Activated T-cell treated with anti-CD3 and anti-CD28 coated beads, Interleukin-2, amount 50 U/mL, for 72 hours (primary cell): Measurements from ENCODE around the gene NPAT. TPM values are rescaled to one million over a fixed set of nuclear protein-coding genes. Genes with fewer than 3 reads are reported as not detected.
"Not testable (repeated sequence)": the region's sequence is repeated elsewhere in the genome, so short reads cannot be mapped to it uniquely, and the experiment has no call there.

ENCODE experiments used
- ATAC-seq, 2 donors: fragments of 150-1000 bp; cut with Tn5 transposase; replicated peaks in 1 of 2; 2 replicates each; pipeline ENCODE4 v1.10.0; 2021; ENCODE audit warnings: moderate library complexity in 2 of 2, mild to moderate bottlenecking in 1 of 2
- DNase-seq, 2 donors: peaks; one replicate each; pipeline ENCODE4 v3.0.0; 2021 to 2022; ENCODE audit warnings: mixed read lengths in 1 of 2
- H3K27ac Mint-ChIP-seq: one replicate; pipeline ENCODE4 v1.8.0; 2022; ENCODE audit warnings: mild to moderate bottlenecking, moderate library complexity, mixed read lengths
- H3K27me3 Mint-ChIP-seq: one replicate; pipeline ENCODE4 v1.8.0; 2022; ENCODE audit warnings: low read depth, mixed read lengths
- H3K36me3 Mint-ChIP-seq, 2 donors: one replicate each; pipeline ENCODE4 v1.8.0; 2022; ENCODE audit warnings: mixed read lengths in 2 of 2, mild to moderate bottlenecking in 1 of 2; ENCODE audit not compliant: insufficient read depth in 2 of 2
- H3K4me1 Mint-ChIP-seq: one replicate; pipeline ENCODE4 v1.8.0; 2022; ENCODE audit warnings: low read depth, mixed read lengths
- H3K4me3 Mint-ChIP-seq, 2 donors: one replicate each; pipeline ENCODE4 v1.8.0; 2022; ENCODE audit warnings: mild to moderate bottlenecking in 2 of 2, mixed read lengths in 2 of 2, moderate library complexity in 2 of 2
- H3K9me3 Mint-ChIP-seq, 2 donors: one replicate each; pipeline ENCODE4 v1.8.0; 2022; ENCODE audit warnings: mixed read lengths in 2 of 2
- total RNA-seq, 2 donors: library from RNA; stranded (reverse); gene quantifications; one replicate each; pipeline ENCODE4 v1.2.3, GENCODE V29; 2022

NPAT gene
- total RNA-seq, 2 donors from 2014 or later: 22.8 to 24.8 TPM

DNA sequence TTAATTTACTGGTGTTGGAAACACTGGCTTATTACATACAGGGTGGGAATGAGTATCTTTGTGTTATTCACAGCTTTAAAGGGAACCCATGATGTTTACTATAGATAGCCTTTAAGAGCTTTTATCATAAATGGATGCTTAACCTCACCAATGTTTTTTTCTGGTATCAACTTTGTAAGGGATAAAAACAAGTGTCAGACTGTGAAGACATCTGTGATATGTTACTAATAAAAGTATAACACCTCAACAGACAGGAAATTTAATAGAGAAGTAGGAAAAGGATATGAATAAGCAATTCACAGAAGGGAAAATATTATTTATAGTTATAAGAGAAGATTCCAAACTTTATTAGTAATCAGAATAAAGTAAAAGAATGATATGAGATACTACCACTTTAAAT, 54.8 kb downstream of the NPAT start:
- Mint-ChIP-seq H3K9me3 (no peaks in the 10 kb centered on the region), H3K4me3 (no peak overlapping the region), H3K4me1 (peaks cover 35% of the 10 kb centered on the region), H3K27me3 (no peaks in the 10 kb centered on the region), H3K27ac (peak overlapping the region; percentile 92), H3K36me3 (peaks cover 13 to 33% of the 10 kb centered on the region in 2 donors)
- no peak for DNase-seq
- ATAC-seq: no peak

GRCh38 chr11:108162878-108163277, 59.6 kb downstream of the NPAT start:
- not testable (repeated sequence) for H3K4me3 Mint-ChIP-seq, H3K27ac Mint-ChIP-seq, H3K4me1 Mint-ChIP-seq, DNase-seq, ATAC-seq, H3K9me3 Mint-ChIP-seq, H3K27me3 Mint-ChIP-seq
- H3K36me3 Mint-ChIP-seq: peaks cover 4 to 19% of the 10 kb centered on the region in 2 donors

- DNase-seq (no peak), ATAC-seq (no peak)
- no peaks in the 10 kb centered on the region for H3K4me1 Mint-ChIP-seq
- H3K9me3 Mint-ChIP-seq: no peaks in the 10 kb centered on the region
- H3K4me3 Mint-ChIP-seq: no peak overlapping the region
- H3K27ac Mint-ChIP-seq: peak overlapping the region; percentile 51
- H3K27me3 Mint-ChIP-seq: no peaks in the 10 kb centered on the region
- peaks cover 4 to 6% of the 10 kb centered on the region in 2 donors for H3K36me3 Mint-ChIP-seq
These were observed 61.4 kb downstream of the NPAT start for GRCh38 chr11:108160970-108161566.

DNA sequence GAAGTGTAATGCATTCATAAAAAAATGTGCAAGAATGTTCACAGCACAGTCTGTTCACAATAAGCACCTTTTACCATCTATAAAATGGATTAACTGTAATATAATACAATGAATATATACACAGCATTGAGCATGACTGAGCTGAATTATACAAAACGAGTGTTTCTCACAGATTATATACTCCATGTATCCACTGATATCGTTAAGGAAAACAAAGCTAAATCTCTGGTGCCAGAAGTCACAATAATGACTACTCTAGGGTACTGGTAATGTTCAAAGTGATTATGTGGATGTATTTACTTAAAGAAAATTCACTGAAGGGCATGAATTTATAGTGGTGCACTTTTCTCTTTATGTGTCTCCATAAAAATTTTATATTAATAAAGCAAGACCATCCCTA, 67.8 kb downstream of the NPAT start:
- H3K4me3 Mint-ChIP-seq: no peak overlapping the region
- no peaks in the 10 kb centered on the region for H3K9me3 Mint-ChIP-seq
- H3K27ac Mint-ChIP-seq: no peak overlapping the region
- H3K4me1 Mint-ChIP-seq: no peaks in the 10 kb centered on the region
- peaks cover 4 to 22% of the 10 kb centered on the region in 2 donors for H3K36me3 Mint-ChIP-seq
- DNase-seq (no peak), ATAC-seq (no peak)
- H3K27me3 Mint-ChIP-seq: no peaks in the 10 kb centered on the region

DNA sequence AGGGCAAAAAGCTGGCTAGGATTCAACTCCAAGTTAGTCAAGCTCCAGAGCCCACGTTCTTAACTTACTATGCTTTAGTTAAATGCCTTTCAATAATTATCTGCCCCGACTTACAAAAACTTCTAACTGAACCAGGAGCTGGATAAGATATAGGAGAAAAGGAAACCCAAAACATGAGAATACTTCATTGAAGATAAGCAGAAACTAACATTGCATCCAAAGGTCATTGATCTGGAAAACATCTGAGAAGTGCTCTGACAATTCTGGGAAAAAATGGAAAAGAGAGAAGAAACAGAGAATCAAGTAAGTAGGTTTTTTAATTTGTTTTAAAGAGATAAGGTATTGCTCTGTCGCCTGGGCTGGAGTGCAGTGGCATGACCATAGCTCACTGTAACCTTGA, 73.9 kb downstream of the NPAT start:
- Mint-ChIP-seq H3K9me3 (no peaks in the 10 kb centered on the region), H3K27ac (peak overlapping the region; percentile 39), H3K4me3 (no peak overlapping the region), H3K27me3 (no peaks in the 10 kb centered on the region), H3K36me3 (peaks cover 8 to 42% of the 10 kb centered on the region in 2 donors), H3K4me1 (peaks cover 9% of the 10 kb centered on the region)
- ATAC-seq (no peak), DNase-seq (no peak)

DNA sequence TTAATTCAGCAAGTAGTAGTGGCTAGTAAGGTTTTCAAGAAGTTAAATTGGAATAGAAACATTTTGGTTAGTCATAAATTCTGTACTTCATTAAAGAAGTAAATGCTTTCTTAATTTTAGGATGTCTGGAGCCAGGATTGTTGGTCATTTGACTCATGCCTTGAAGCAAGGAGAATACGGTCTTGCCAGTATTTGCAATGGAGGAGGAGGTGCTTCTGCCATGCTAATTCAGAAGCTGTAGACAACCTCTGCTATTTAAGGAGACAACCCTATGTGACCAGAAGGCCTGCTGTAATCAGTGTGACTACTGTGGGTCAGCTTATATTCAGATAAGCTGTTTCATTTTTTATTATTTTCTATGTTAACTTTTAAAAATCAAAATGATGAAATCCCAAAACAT, 75.3 kb downstream of the NPAT start:
- ATAC-seq: no peak
- Mint-ChIP-seq H3K4me3 (no peak overlapping the region), H3K4me1 (peaks cover 9% of the 10 kb centered on the region), H3K27ac (no peak overlapping the region), H3K27me3 (no peaks in the 10 kb centered on the region), H3K36me3 (peaks cover 8 to 38% of the 10 kb centered on the region in 2 donors), H3K9me3 (no peaks in the 10 kb centered on the region)
- no peak for DNase-seq

DNA sequence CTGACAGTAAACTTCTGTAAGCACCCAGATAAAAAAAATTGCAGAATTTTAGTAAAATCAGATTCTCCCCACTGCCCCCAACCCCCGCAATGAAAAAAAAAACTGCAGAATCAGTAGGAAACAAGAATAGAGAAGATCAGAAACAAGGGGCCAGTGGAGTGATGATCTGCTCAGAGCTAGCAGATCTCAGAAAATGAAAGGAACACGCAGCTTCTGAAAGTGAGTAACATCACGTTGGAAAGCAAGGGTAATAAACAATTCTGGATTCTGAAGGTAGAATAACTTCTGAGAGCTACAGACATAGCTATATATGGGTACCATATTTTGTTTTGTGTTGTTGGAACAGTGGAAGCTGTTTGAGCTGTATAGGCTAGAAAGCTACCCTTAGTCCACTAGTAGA, 77.8 kb downstream of the NPAT start:
- Mint-ChIP-seq H3K36me3 (peaks cover 14 to 50% of the 10 kb centered on the region in 2 donors), H3K27me3 (no peaks in the 10 kb centered on the region), H3K27ac (peak overlapping the region; percentile 97), H3K4me3 (peak overlapping the region in 1 of 2 donors; percentile 26), H3K9me3 (no peaks in the 10 kb centered on the region), H3K4me1 (peaks cover 9% of the 10 kb centered on the region)
- ATAC-seq (peak in 1 of 2 donors; percentile 23), DNase-seq (no peak)

DNA sequence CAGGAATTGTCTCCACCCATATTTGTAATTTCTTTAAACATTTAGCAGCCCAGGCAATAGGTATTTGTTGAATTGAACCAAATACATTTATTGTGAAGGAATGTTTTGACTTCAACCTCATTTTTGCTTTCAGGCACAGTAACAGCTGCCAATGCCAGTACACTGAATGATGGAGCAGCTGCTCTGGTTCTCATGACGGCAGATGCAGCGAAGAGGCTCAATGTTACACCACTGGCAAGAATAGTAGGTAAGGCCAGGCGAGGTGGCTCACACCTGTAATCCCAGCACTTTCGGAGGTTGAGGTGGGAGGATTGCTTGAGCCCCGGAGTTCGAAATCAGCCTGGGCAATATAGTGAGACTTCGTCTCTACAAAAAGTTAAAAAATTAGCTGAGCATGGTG, 80.1 kb downstream of the NPAT start:
- Mint-ChIP-seq H3K4me3 (no peak overlapping the region), H3K27ac (no peak overlapping the region), H3K36me3 (peaks cover 11 to 46% of the 10 kb centered on the region in 2 donors), H3K27me3 (no peaks in the 10 kb centered on the region), H3K4me1 (peaks cover 14% of the 10 kb centered on the region), H3K9me3 (no peaks in the 10 kb centered on the region)
- ATAC-seq: no peak
- DNase-seq: no peak

GRCh38 chr11:108137212-108137611, 85.2 kb downstream of the NPAT start:
- Mint-ChIP-seq H3K4me1 (peaks cover 25% of the 10 kb centered on the region), H3K27ac (peak overlapping the region; percentile 75), H3K36me3 (peaks cover 9 to 32% of the 10 kb centered on the region in 2 donors), H3K9me3 (no peaks in the 10 kb centered on the region), H3K4me3 (peak overlapping the region in 1 of 2 donors; percentile 8), H3K27me3 (no peaks in the 10 kb centered on the region)
- no peak for DNase-seq
- ATAC-seq: peak; percentile 56 to 74

DNA sequence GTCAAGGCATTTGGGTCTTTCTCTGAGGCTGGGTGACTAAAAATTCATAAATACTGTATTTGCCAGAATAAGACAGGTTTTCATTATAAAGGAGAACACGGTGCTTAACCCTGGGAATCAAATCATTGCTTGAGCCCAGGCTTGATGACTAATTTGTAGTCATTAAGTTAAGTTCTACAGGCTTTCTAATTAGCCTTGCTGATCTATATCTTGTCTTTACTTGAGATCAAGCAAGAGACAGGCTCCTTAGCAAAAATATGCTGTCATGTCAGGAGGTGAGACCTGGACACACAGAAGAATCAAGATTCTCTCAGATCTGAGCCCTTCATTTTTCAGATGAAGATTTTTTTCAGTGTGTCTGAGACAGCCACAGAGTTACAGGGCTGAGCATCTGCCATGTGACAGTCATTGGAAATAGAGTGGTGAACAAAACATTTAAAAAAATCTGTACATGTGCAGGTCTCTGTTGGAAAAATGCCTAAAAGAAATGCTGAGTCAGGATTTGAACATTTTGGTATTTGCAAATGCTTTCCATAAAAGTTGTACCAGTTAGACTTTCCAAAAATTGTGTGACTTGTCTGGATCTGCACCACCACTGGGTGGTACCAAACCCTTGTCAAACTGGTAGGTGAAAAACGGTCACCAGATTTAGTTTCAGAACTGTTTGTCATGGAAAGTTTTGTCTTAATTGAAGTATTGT, 86.4 kb downstream of the NPAT start:
- DNase-seq: peak; percentile 29
- H3K27me3 Mint-ChIP-seq: no peaks in the 10 kb centered on the region

GRCh38 chr11:108132993-108133538, 89.4 kb downstream of the NPAT start:
- H3K4me1 Mint-ChIP-seq: peaks cover 32% of the 10 kb centered on the region
- H3K27ac Mint-ChIP-seq: not testable (repeated sequence)

More for the DNA sequence above, 86.4 kb downstream of the NPAT start:
- no peaks in the 10 kb centered on the region for H3K9me3 Mint-ChIP-seq
- peaks cover 8 to 25% of the 10 kb centered on the region in 2 donors for H3K36me3 Mint-ChIP-seq
- peaks cover 25% of the 10 kb centered on the region for H3K4me1 Mint-ChIP-seq
- peak; percentile 66 to 68 for ATAC-seq
- H3K27ac Mint-ChIP-seq: peak overlapping the region; percentile 80
- no peak overlapping the region for H3K4me3 Mint-ChIP-seq

DNA sequence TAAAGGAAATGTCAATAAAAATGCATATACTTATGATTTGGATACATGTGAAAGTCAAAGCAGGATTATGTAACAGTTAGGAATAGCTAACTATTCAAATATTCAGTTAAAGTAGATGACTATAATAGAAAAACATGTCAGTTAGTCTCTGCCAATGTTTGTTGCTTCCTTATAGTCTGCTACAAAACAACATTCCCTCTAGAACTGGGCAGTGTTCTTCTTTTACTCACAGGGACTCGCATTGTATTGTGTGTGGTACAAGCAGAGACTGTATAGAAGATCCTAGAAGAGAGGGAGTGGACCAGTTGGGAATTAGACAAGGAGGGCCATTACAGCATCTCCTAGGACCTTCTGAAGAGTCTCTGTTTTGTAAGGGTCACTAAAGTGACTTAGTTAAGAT, 90.4 kb downstream of the NPAT start:
- no peak overlapping the region for H3K4me3 Mint-ChIP-seq
- H3K9me3 Mint-ChIP-seq: no peaks in the 10 kb centered on the region
- H3K27me3 Mint-ChIP-seq: no peaks in the 10 kb centered on the region
- H3K4me1 Mint-ChIP-seq: peaks cover 25% of the 10 kb centered on the region
- H3K36me3 Mint-ChIP-seq: peaks cover 0 to 15% of the 10 kb centered on the region in 2 donors
- DNase-seq: no peak
- ATAC-seq: no peak
- no peak overlapping the region for H3K27ac Mint-ChIP-seq

More at GRCh38 chr11:108132993-108133538, 89.4 kb downstream of the NPAT start:
- DNase-seq, H3K27me3 Mint-ChIP-seq, H3K9me3 Mint-ChIP-seq, H3K4me3 Mint-ChIP-seq, ATAC-seq: not testable (repeated sequence)
- H3K36me3 Mint-ChIP-seq: peaks cover 3 to 15% of the 10 kb centered on the region in 2 donors

DNA sequence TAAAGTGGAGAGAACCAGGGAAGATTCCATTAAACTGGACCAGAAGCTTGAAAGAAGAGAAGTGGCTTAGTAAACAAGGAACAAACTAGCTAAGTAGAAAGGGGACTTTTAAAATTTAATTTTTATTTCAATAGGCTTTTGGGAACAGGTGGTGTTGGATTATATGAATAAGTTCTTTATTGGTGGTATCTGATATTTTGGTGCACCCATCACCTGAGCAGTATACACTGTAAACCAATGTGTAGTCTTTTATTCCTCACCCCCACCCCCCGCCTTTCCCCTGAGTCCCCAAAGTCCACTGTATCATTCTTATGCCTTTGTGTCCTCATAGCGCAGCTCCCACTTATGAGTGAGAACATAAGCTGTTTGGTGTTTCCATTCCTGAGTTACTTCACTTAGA, 93.7 kb downstream of the NPAT start:
- no peaks in the 10 kb centered on the region for H3K27me3 Mint-ChIP-seq
- peaks cover 2 to 22% of the 10 kb centered on the region in 2 donors for H3K36me3 Mint-ChIP-seq
- no peak for DNase-seq
- H3K4me1 Mint-ChIP-seq: peaks cover 26% of the 10 kb centered on the region
- H3K9me3 Mint-ChIP-seq: no peaks in the 10 kb centered on the region
- no peak overlapping the region for H3K4me3 Mint-ChIP-seq
- no peak overlapping the region for H3K27ac Mint-ChIP-seq
- ATAC-seq: no peak
